GM18526 (cell line): ENCODE data around the gene HBS1L.

Experiments used
- POLR2A ChIP-seq: IDR thresholded peaks from 3 replicates; pipeline ENCODE4 v1.6.1; 2011; ENCODE audit not compliant: insufficient read length; ENCODE audit errors: extremely low read depth

The HBS1L gene

GRCh38 chr6:135060076-135060475, 5.5 kb upstream of the HBS1L start:
- no peak for TF ChIP-seq POLR2A

DNA sequence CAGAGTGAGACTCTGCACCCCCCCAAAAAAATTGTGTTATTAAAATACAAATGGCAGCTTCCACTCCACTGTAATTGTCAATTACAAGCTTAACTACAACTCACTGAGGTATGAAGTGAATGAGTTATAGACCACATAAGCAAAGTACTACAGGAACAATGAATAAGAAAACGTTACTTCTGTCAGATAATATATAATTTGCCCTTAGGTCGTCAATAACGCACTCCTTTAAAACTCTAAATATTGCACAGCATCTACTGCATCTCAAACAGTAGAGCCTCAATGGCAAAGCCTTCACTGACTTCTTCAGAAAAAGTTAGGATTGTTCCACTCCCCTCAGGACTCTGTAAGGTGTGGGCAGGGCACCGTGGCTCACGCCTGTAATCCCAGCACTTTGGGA, 2.0 kb upstream of the HBS1L start:
- no peak for TF ChIP-seq POLR2A

DNA sequence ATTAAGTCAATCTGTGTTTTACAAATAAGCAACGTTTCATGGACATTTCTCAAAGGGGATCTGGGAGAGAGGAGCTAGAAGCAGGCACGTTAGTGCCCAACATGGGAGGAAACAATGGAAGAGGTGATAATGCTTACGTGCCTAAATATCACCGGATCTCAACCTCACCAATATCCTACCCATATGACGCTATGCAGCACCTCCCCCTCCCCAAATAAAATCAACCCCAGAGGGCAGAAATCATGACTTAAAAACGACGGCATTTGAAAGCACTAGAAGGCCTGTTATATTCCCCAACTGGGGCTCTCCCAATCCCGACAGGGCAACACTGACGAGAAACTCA, 425 bp downstream of the HBS1L start:
- TF ChIP-seq POLR2A: no peak

GRCh38 chr6:135053406-135053805, 1.2 kb downstream of the HBS1L start:
- no peak for TF ChIP-seq POLR2A

- no peak for TF ChIP-seq POLR2A
Measured at GRCh38 chr6:135052939-135053338, 1.7 kb downstream of the HBS1L start.

GRCh38 chr6:135048915-135049314, 5.7 kb downstream of the HBS1L start:
- TF ChIP-seq POLR2A: no peak

DNA sequence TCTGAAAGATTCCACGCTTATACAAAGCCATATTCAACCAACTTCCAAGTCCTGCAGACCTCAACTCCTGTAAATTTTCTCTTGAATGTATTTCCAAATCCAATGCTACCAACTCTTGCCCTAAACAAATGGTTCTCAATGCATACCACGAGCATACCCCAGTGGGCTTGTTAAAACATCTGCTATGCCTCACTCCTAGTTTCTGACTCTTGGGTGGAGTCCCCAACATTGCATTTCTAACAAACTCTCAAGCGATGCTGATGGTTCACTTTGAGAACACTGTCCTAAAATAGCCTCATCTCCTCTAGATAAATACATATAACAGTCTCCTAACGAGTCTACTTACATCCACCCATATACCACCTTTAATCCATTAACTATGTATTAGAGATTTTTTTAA, 7.3 kb downstream of the HBS1L start:
- no peak for TF ChIP-seq POLR2A

- no peak for TF ChIP-seq POLR2A
Measured at GRCh38 chr6:135046912-135047311, 7.7 kb downstream of the HBS1L start.

- no peak for TF ChIP-seq POLR2A
Measured at GRCh38 chr6:135044639-135045038, 10.0 kb downstream of the HBS1L start.

DNA sequence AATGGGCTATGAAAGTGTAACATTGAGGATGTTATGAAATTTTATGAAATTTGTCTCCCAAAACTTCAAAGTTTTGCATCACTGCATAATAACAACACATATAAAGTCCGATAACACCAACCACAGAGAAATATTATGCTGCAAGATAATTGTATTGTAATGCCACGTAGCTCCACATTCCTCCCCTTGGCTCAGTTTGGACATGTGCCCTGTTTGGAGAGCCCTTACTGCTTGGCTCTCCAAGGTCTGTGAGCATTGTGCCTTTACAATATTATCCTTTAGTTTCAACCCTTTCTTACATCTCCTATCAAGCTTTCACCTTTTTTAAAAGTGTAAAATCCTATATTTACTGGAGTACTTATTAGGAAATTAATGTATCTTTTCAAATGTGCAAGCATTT, 10.8 kb downstream of the HBS1L start:
- no peak for TF ChIP-seq POLR2A

DNA sequence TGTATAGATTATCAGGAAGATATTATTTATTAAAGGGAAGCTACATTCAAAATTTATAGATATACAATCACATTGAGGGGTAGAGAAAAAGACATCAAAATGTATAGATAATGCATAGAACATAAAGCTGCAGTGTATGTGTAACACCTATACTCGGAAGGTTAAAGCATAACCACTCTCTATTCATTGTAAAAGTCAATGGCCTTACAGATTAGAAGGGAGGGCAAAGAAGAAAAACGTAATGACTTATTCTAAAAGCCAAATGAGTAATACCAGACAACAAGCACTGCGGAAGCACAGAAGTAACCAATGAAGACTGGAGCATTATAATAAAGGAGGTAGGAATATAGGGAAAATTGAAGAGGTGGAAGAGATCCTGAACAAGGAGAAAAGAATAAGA, 11.3 kb downstream of the HBS1L start:
- TF ChIP-seq POLR2A: no peak

- TF ChIP-seq POLR2A: no peak
Measured at GRCh38 chr6:135038335-135038734, 16.3 kb downstream of the HBS1L start.

- no peak for TF ChIP-seq POLR2A
Measured at GRCh38 chr6:135037541-135037940, 17.1 kb downstream of the HBS1L start.

GRCh38 chr6:135036731-135037420, 17.7 kb downstream of the HBS1L start:
- no peak for TF ChIP-seq POLR2A

DNA sequence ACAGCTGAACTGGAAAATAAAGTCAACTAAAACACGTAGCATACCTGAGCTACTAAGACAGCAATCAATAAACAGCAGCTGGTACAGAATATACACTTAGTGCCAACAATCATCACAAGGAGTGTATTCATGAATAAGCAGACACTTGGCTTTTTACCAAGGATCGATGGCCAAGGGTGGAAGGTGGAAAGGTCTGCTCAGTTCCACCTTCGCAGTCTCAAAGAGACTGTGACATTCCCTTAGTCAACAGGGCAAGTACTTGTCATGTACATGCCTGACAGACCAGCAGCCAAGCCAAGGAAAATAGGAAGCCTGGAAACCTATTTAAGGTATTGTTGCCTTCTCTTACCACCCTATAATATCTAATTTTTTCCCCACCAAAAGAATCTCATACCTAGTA, 21.4 kb downstream of the HBS1L start:
- no peak for TF ChIP-seq POLR2A

DNA sequence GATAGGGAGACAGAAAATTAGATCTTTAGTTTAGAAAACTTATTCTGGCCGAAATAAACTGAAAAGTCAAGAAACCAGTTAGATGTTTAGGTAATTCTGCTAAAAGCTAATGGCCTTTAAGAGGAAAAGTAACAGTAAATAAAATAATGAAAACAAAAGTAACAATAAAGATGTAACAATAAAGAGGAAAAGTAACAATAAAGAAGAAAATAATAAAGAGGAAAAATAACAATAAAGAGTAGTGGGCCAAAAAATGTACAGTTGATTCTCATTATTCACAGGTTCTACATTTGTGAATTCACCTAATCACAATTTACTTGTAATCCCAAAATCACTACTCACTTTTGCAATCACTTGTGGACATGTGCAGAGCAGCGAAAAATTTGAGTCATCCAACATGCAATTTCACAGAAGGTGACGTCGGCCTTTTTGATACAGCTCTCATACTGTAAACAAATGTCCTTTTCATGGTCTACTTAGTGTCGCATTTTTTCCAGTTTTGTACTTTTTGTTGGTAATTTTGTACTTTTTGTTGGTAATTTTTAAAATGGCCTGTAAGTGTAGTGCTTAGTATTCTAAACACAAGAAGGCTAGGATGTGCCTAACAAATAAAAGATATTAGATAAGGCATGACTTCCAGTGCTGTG, 24.0 kb downstream of the HBS1L start:
- TF ChIP-seq POLR2A: no peak

DNA sequence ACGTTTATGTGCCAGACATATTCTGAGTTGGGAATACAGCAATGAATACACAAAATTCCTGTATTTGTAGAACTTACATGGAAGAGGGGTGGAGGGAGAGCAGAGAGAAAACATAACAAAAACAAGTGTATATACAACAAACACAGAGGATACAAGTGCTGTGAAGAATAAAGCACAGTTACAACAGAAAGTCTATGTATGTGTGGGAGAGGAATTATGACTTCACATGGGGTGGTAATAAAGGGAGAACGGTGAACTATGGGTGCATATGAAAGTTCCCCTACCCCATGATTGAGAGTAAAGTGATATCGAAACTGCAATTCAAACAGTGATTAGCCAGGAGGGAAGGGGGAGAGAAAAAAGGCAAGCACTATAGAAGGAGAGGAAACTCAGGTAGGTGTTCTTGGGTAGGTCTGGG, 24.6 kb downstream of the HBS1L start:
- no peak for TF ChIP-seq POLR2A

- TF ChIP-seq POLR2A: no peak
Measured at GRCh38 chr6:135025775-135026174, 28.8 kb downstream of the HBS1L start.

DNA sequence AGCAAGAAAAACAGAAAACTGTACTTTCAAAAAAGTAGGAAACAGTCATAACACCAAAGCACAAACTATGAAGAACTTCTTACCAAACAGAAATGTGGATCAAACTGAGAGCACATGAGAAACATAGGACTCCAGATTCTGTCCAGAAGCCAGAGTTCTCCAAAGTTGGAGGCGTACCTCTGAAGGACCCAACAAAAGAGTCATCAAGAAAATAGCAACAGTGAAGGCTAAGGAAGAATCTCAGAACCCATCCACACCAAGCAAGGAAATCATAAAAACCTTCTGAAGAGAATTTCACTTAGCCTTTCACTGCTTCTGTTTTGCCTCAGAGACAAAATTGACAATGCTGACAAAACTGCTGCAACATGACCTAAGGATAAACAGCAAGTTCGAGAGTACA, 29.4 kb downstream of the HBS1L start:
- TF ChIP-seq POLR2A: no peak
